GM10248 (cell line): Measurements from ENCODE around the gene TNFAIP3.

ENCODE experiments used
- CTCF ChIA-PET: fragments of 300-600 bp; sonication (Branson Sonifier 250); formaldehyde crosslinking; extraction: SDS; loops from one replicate; lab custom pipeline; 2021; ENCODE audit warnings: antibody characterized with exemption; lab: Yijun Ruan, JAX
- POLR2A ChIA-PET: fragments of 350-650 bp; sonication (Branson Sonifier 250); formaldehyde crosslinking; extraction: SDS; loops from one replicate; lab custom pipeline; 2020; ENCODE audit warnings: antibody characterized with exemption; lab: Yijun Ruan, JAX
- DNase-seq: peaks from one replicate; pipeline ENCODE4 v3.0.0; 2012; ENCODE audit errors: extremely low spot score
- CTCF ChIP-seq: IDR thresholded peaks from 2 replicates; pipeline ENCODE4 v1.5.1; 2012; ENCODE audit warnings: mild to moderate bottlenecking, low read depth; ENCODE audit errors: extremely low read depth, missing control alignments, control extremely low read depth

Gene TNFAIP3

GRCh38 chr6:137859025-137859424 is 8.0 kb upstream of the TNFAIP3 start:
- POLR2A ChIA-PET: no interaction called here
- CTCF ChIA-PET: interaction anchor here (1.3 to 1.5 kb wide), 4 partner anchors 8 to 154 kb away, joined by 3 to 6 read pairs (median 3); partner anchors contain the start of gene TNFAIP3

GRCh38 chr6:137860394-137861005 is 6.6 kb upstream of the TNFAIP3 start:
- ChIA-PET POLR2A (no interaction called here), CTCF (interaction anchor here (0.7 to 3.7 kb wide), 3 partner anchors 9 to 62 kb away, joined by 3 to 18 read pairs (median 3); no protein-coding TSS in a partner anchor)
- TF ChIP-seq CTCF: no peak
- DNase-seq: no peak

More at GRCh38 chr6:137859025-137859424, 8.0 kb upstream of the TNFAIP3 start:
- no peak for TF ChIP-seq CTCF
- DNase-seq: no peak

- TF ChIP-seq CTCF: no peak
- POLR2A ChIA-PET: no interaction called here
- CTCF ChIA-PET: interaction anchor here (0.9 to 3.7 kb wide), 5 partner anchors 9 to 157 kb away, joined by 3 to 18 read pairs (median 4); no protein-coding TSS in a partner anchor
- no peak for DNase-seq
Measured at GRCh38 chr6:137861550-137862337, 5.3 kb upstream of the TNFAIP3 start.

- ChIA-PET POLR2A (no interaction called here), CTCF (interaction anchor here (0.9 to 3.7 kb wide), 7 partner anchors 9 to 158 kb away, joined by 3 to 18 read pairs (median 4); no protein-coding TSS in a partner anchor)
- DNase-seq: no peak
- TF ChIP-seq CTCF: no peak
Measured at GRCh38 chr6:137862419-137863090, 4.5 kb upstream of the TNFAIP3 start.

- no peak for DNase-seq
- ChIA-PET POLR2A (no interaction called here), CTCF (interaction anchor here (1.0 to 3.7 kb wide), 5 partner anchors 10 to 155 kb away, joined by 3 to 18 read pairs (median 4); no protein-coding TSS in a partner anchor)
- no peak for TF ChIP-seq CTCF
Measured at GRCh38 chr6:137863091-137863797, 3.8 kb upstream of the TNFAIP3 start.
